GM10266 (cell line): ENCODE data around the gene ADARB1.

Source experiments
- DNase-seq: peaks from one replicate; pipeline ENCODE4 v3.0.0; 2012; ENCODE audit errors: extremely low spot score
- CTCF ChIP-seq: IDR thresholded peaks from 2 replicates; pipeline ENCODE4 v1.5.1; 2012; ENCODE audit warnings: mild to moderate bottlenecking, low read depth; ENCODE audit not compliant: control insufficient read depth, insufficient read depth; ENCODE audit errors: missing control alignments

The ADARB1 gene

GRCh38 chr21:45259206-45259840 lies 184.9 kb downstream of the ADARB1 start:
- no peak for DNase-seq
- TF ChIP-seq CTCF = no peak

GRCh38 chr21:45260191-45260825 lies 185.9 kb downstream of the ADARB1 start:
- no peak for DNase-seq
- no peak for TF ChIP-seq CTCF

- DNase-seq = no peak
- no peak for TF ChIP-seq CTCF
These were observed 186.7 kb downstream of the ADARB1 start for GRCh38 chr21:45261093-45261492.

GRCh38 chr21:45262041-45262581 lies 187.7 kb downstream of the ADARB1 start:
- DNase-seq = no peak

GRCh38 chr21:45262616-45263015 lies 188.2 kb downstream of the ADARB1 start:
- no peak for TF ChIP-seq CTCF
- DNase-seq = no peak

More at GRCh38 chr21:45262041-45262581, 187.7 kb downstream of the ADARB1 start:
- TF ChIP-seq CTCF = no peak

GRCh38 chr21:45263534-45263933 lies 189.2 kb downstream of the ADARB1 start:
- no peak for TF ChIP-seq CTCF
- DNase-seq = no peak
